SKM-1 treated with dmso at 0.1 percent for 144 hours (cell line): ENCODE results near the gene MLLT6.

ENCODE experiments used
- DNase-seq: peaks from one replicate; lab custom pipeline; 2025; ENCODE audit not compliant: unreplicated experiment; lab: John Stamatoyannopoulos, UW

Gene MLLT6

DNA sequence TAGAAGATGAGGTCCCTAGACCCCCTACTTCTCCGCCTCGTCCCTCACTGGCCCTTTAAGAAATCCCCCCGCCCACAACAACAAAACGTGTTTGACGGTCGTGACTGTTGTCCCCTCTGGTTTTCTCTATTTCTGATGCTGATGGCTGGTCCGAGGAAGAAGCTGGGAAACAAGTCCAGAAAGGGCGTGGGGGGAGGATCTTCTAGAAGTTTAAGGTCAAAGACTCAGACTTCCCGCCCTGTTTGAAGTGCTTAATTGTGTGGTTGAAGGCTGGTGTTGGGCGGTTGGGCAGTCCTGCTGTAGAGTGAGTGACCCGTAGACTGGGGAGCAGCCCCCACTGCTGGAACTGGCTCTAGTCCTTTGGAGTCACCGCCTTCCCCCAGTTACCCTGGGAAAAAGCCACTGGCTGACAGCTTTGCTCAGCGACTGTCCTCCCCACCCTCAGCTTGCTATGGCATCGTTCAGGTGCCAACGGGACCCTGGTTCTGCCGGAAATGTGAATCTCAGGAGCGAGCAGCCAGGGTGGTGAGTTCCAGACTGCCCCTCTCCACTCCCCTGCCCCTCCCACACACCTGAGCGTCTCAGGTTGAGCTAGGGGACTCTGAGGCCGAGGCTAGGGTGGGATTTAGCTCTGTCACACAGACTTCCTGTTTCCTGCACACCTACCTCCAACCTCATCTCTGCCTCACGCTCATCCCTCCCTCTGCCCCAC is 1.6 kb downstream of the MLLT6 start:
- DNase-seq: no peak

GRCh38 chr17:38707678-38708351 is 2.7 kb downstream of the MLLT6 start:
- no peak for DNase-seq

DNA sequence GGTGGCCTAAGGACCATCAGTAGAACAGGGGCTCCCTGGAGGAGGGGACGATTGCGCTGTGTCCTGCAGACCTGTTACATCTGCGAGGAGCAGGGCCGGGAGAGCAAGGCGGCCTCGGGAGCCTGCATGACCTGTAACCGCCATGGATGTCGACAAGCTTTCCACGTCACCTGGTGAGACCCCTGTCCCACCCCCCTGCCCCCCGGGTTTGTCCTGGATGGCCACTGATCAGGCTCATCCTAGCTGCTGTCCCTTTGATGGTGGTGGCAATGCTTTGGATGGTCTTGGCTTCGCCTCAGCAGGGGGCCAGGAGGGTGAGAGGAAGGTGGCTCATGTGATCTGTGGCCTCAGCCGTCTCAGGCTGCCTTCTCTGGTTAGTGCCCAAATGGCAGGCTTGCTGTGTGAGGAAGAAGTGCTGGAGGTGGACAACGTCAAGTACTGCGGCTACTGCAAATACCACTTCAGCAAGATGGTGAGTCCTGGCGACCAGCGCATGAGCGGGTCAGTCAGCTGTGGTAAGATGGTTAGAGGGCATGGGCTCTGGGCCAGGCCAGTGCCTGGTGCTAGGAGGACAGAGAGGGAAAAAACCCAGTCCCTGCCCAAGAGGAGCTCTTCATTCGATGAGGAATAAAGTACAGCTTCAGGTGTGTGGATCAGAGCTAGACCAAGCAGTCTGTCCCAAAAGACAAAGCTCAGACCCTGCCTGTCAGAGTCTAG is 4.2 kb downstream of the MLLT6 start:
- DNase-seq: no peak

GRCh38 chr17:38709864-38710603 is 5.0 kb downstream of the MLLT6 start:
- DNase-seq: no peak

DNA sequence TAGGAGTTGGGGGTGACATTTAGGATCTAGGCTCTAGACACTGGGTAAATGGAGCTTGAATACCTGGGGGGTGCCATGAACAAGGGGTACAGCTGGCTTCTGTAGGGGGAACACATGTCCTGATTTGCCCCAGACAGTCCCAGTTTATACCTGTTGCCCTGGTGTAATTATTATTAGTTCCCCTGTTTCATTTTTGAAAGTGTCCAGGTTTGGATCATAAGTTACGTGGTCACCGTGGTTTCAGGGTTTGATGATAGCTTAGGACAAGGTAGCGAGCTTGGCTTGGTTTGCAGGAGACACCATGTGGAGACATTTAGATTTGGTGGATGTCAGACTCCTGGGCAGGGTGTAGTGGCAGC is 5.5 kb downstream of the MLLT6 start:
- no peak for DNase-seq

- DNase-seq: no peak
Observed at GRCh38 chr17:38710985-38711384, 5.9 kb downstream of the MLLT6 start.

DNA sequence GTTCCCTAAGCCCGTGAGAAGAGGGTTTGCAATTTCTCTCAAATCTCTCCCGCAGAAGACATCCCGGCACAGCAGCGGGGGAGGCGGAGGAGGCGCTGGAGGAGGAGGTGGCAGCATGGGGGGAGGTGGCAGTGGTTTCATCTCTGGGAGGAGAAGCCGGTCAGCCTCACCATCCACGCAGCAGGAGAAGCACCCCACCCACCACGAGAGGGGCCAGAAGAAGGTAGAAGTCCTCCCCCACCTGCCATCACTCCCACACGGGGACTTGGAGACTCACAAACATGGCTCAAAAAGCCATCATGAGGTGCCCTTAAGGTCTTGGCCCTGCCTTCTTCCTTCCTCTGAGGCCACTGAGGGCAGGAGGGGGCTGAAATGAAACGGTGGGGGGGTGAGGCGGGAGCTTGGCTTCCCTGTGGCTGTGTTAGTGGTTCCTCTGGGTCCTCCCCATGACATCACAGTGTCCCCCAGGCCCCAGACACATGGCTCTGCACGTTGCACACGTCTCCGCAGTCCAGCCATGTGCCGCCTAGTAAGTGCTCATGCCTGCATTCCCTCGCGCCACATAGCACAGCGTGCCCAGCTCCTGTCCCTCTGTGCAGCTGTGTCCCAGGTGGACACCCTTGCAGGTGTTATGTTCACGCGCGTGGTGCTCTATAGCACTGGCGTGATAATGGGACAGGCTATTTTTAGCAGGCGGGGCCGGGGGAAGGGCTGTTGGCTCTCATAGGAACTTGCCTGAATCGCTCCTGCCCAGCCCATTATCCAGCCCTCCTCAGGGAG is 6.9 kb downstream of the MLLT6 start:
- no peak for DNase-seq

- no peak for DNase-seq
Observed at GRCh38 chr17:38712593-38712992, 7.5 kb downstream of the MLLT6 start.

DNA sequence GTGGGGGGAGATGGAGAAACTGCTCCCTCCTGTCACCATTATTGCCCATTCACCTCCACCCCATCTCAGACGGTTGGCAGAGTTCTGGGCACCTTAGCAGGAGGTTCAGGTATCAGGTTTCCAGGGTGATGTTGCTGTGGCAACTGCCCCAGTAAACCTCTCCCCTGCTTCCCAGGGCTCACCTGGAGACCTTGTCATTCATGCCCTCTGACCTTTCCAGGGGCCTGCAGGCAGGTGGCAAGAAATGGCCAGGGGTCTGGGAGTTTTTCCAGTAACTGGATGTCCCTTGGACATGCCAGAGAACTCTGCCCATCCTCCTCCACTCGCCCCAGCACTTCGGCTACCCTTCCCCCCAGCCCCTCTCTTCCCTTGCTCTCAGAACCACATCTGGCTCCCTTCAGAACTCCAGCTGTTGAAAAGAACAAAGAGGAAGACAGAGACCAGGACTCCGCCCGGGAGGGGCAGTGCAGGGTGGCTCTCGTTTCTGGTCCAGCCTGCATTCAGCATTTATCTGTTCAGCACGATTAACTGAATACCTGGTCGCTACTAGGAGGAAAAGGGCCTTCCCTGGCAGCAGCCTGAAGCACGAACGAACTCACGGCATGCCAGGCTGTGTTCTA is 8.5 kb downstream of the MLLT6 start:
- no peak for DNase-seq

DNA sequence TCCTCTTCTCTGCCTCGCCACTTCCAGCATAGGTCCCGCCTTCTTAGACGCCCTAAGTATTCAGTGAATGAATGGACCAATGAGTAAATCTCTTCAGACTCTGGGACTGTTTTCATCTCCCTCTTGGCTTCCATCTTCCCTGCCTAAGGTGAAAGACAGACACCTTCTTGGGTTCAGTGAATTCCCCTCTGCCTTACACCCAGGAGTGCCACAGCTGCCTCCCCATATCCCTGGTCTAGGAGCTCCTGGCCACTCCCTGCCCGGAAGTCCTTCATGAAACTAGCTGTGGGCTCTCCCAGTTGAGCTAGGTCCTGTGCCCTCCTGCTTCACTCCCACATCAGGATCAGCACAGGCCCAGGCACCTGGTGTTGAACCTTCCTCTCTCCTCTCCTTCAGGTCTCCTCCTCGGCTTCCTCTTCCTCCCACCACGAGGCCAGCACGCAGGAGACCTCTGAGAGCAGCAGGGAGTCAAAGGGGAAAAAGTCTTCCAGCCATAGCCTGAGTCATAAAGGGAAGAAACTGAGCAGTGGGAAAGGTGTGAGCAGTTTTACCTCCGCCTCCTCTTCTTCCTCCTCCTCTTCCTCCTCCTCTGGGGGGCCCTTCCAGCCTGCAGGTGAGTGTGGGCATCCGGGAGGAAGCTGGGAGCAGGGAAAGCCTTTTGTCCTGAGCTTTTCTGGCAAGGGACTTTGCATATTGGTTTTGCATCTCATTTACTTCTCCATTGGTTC is 10.3 kb downstream of the MLLT6 start:
- no peak for DNase-seq

GRCh38 chr17:38716368-38717005 is 11.4 kb downstream of the MLLT6 start:
- DNase-seq: no peak

GRCh38 chr17:38717139-38717745 is 12.2 kb downstream of the MLLT6 start:
- no peak for DNase-seq

DNA sequence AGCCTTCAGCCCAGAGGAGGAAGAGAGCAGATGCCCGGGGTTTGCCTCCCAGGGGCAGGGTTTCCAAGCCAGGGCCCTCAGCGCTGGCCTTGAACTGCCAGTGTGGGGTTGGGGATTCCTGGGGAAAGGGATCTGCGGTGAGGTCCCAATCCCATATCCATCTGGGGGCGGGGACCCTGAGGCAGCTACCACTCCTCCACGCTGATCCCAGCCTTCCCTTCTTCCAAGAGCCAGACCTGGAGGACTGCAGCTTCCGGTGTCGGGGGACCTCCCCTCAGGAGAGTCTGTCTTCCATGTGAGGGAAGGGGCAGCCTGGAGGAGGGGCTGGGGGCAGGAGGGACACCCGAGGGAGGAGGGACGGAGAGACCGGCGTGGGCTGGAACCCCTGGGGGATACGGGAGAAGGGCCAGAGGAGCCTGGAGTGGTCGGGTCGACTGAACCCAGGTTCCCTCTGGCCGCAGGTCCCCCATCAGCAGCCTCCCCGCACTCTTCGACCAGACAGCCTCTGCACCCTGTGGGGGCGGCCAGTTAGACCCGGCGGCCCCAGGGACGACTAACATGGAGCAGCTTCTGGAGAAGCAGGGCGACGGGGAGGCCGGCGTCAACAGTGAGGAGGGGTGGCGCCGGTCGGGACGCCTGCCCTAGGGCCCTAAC is 14.3 kb downstream of the MLLT6 start:
- no peak for DNase-seq

- no peak for DNase-seq
Observed at GRCh38 chr17:38719943-38720641, 15.0 kb downstream of the MLLT6 start.

- no peak for DNase-seq
Observed at GRCh38 chr17:38720941-38721340, 15.9 kb downstream of the MLLT6 start.

DNA sequence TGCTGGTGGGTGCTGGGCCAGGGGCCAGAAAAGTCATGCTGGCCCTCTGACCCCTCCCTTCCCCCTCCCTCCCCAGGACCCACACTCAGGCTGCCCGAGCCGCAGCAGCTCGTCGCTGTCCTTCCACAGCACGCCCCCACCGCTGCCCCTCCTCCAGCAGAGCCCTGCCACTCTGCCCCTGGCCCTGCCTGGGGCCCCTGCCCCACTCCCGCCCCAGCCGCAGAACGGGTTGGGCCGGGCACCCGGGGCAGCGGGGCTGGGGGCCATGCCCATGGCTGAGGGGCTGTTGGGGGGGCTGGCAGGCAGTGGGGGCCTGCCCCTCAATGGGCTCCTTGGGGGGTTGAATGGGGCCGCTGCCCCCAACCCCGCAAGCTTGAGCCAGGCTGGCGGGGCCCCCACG is 16.7 kb downstream of the MLLT6 start:
- DNase-seq: no peak

- no peak for DNase-seq
Observed at GRCh38 chr17:38724337-38724988, 19.4 kb downstream of the MLLT6 start.
